Liver (tissue), 9 donors: ENCODE measurements around the gene COG4. TPM values are rescaled to one million over a fixed set of nuclear protein-coding genes. Genes with fewer than 3 reads are reported as not detected.

Source experiments
- DNase-seq: peaks from one replicate; pipeline ENCODE4 v3.0.0-alpha.2; 2017; ENCODE audit warnings: low spot score
- H3K27ac ChIP-seq, 2 donors: one replicate each; pipeline ENCODE4 v1.7.0; 2013; ENCODE audit warnings: inconsistent platforms in 2 of 2, low read length in 2 of 2, control low read depth in 1 of 2, low read depth in 1 of 2, mild to moderate bottlenecking in 1 of 2
- H3K27me3 ChIP-seq, 4 donors: one replicate each; pipeline versions ENCODE4 v1.6.1 to v1.7.0; 2013; ENCODE audit warnings: low read length in 3 of 4, inconsistent platforms in 1 of 4, mild to moderate bottlenecking in 1 of 4, moderate library complexity in 1 of 4; ENCODE audit not compliant: control insufficient read depth in 4 of 4, insufficient read depth in 4 of 4
- H3K36me3 ChIP-seq, 4 donors: one replicate each; pipeline versions ENCODE4 v1.6.1 to v1.7.0; 2013; ENCODE audit warnings: low read length in 3 of 4, mild to moderate bottlenecking in 3 of 4, low read depth in 1 of 4, moderate library complexity in 1 of 4; ENCODE audit not compliant: control insufficient read depth in 4 of 4, insufficient read depth in 3 of 4
- H3K4me1 ChIP-seq, 4 donors: one replicate each; pipeline versions ENCODE4 v1.6.1 to v1.7.0; 2013; ENCODE audit warnings: low read length in 3 of 4, mild to moderate bottlenecking in 3 of 4, moderate library complexity in 1 of 4; ENCODE audit not compliant: control insufficient read depth in 4 of 4, insufficient read depth in 4 of 4
- H3K4me3 ChIP-seq, 3 donors: one replicate each; pipeline versions ENCODE4 v1.6.1 to v1.7.0; 2013; ENCODE audit warnings: low read length in 3 of 3, control low read depth in 1 of 3, low read depth in 1 of 3, mild to moderate bottlenecking in 1 of 3
- H3K9ac ChIP-seq, 2 donors: one replicate each; pipeline ENCODE4 v1.7.0; 2013; ENCODE audit warnings: low read length in 2 of 2, mild to moderate bottlenecking in 2 of 2, moderate library complexity in 2 of 2, control low read depth in 1 of 2, low read depth in 1 of 2
- H3K9me3 ChIP-seq, 4 donors: one replicate each; pipeline versions ENCODE4 v1.6.1 to v1.7.0; 2013; ENCODE audit warnings: low read length in 3 of 4; ENCODE audit not compliant: control insufficient read depth in 4 of 4
- FOXA1 ChIP-seq: IDR thresholded peaks from 2 replicates; pipeline ENCODE4 v1.6.1; 2016; ENCODE audit warnings: antibody characterized with exemption
- FOXA2 ChIP-seq: IDR thresholded peaks from 2 replicates; pipeline ENCODE4 v1.6.1; 2016; ENCODE audit warnings: antibody characterized with exemption
- GABPA ChIP-seq, 2 donors: IDR thresholded peaks in 1 of 2; conservative IDR thresholded peaks in 1 of 2; 2 replicates each; pipeline ENCODE4 v1.6.1; 2016; ENCODE audit warnings: antibody characterized with exemption in 2 of 2, mild to moderate bottlenecking in 1 of 2, moderate library complexity in 1 of 2
- HNF4A ChIP-seq, 2 donors: conservative IDR thresholded peaks; 2 replicates each; pipeline ENCODE4 v1.6.1; 2016; ENCODE audit warnings: antibody characterized with exemption in 2 of 2, mild to moderate bottlenecking in 2 of 2
- HNF4G ChIP-seq: IDR thresholded peaks from 2 replicates; pipeline ENCODE4 v1.6.1; 2016; ENCODE audit warnings: antibody characterized with exemption
- JUND ChIP-seq, 2 donors: IDR thresholded peaks; 2 replicates each; pipeline ENCODE4 v1.6.1; 2016; ENCODE audit warnings: antibody characterized with exemption in 2 of 2
- NR2F2 ChIP-seq: IDR thresholded peaks from 2 replicates; pipeline ENCODE4 v1.6.1; 2016; ENCODE audit warnings: antibody characterized with exemption
- RAD21 ChIP-seq, 2 donors: IDR thresholded peaks; 2 replicates each; pipeline ENCODE4 v1.6.1; 2016; ENCODE audit warnings: antibody characterized with exemption in 2 of 2, mild to moderate bottlenecking in 2 of 2
- REST ChIP-seq: IDR thresholded peaks from 2 replicates; pipeline ENCODE4 v1.6.1; 2016; ENCODE audit warnings: antibody characterized with exemption, mild to moderate bottlenecking
- RXRA ChIP-seq, 2 donors: IDR thresholded peaks; 2 replicates each; pipeline ENCODE4 v1.6.1; 2017 to 2018; ENCODE audit warnings: antibody characterized with exemption in 2 of 2, mild to moderate bottlenecking in 1 of 2
- TAF1 ChIP-seq: conservative IDR thresholded peaks from 2 replicates; pipeline ENCODE4 v1.6.1; 2016; ENCODE audit warnings: antibody characterized with exemption, mild to moderate bottlenecking
- YY1 ChIP-seq: IDR thresholded peaks from 2 replicates; pipeline ENCODE4 v1.6.1; 2016; ENCODE audit warnings: antibody characterized with exemption, mild to moderate bottlenecking
- WGBS: extraction: QIAGEN DNeasy Blood & Tissue Kit; methylation state at CpG from one replicate; pipeline ENCODE4 v1.1.7; 2013; 5-methylcytosine and 5-hydroxymethylcytosine counted together
- polyA plus RNA-seq, 2 donors: library from polyadenylated mRNA; stranded (reverse) in 1 of 2; unstranded in 1 of 2; fragments of 200-250 nt in 1 of 2; fragments of >200 nt in 1 of 2; fragmentation: Nextera tagmentation in 1 of 2; extraction: Ambion mirVana in 1 of 2; gene quantifications; one replicate each; pipeline versions ENCODE4 v1.2.1 to v1.2.3, GENCODE V29; 2013 to 2015
- total RNA-seq, 2 donors: library from RNA; depleted of rRNA; stranded (reverse); fragments of >200 nt; gene quantifications; one replicate each; pipeline ENCODE4 v1.2.3, GENCODE V29; 2014
- TF ChIP-seq, protein P1 (sequence below): fragments of 150-350 bp; IDR thresholded peaks from 2 replicates; pipeline ENCODE4 v1.5.1; 2017; ENCODE audit warnings: improper control_type of control experiment, low read depth, low read length; ENCODE audit not compliant: missing input control
- TF ChIP-seq, protein P2 (sequence below): IDR thresholded peaks from 2 replicates; pipeline ENCODE4 v1.6.1; 2016; ENCODE audit warnings: antibody characterized with exemption
- TF ChIP-seq, protein P3 (sequence below): IDR thresholded peaks from 2 replicates; pipeline ENCODE4 v1.6.1; 2016; ENCODE audit warnings: antibody characterized with exemption
- donor health status: healthy.
- donor health status: healthy.
- donor health status: healthy.
- donor health status: healthy.
- donor health status: healthy.

COG4 gene
- total and polyA plus RNA-seq, 4 donors: 15.3 to 59.5 (median 27.2) TPM

DNA sequence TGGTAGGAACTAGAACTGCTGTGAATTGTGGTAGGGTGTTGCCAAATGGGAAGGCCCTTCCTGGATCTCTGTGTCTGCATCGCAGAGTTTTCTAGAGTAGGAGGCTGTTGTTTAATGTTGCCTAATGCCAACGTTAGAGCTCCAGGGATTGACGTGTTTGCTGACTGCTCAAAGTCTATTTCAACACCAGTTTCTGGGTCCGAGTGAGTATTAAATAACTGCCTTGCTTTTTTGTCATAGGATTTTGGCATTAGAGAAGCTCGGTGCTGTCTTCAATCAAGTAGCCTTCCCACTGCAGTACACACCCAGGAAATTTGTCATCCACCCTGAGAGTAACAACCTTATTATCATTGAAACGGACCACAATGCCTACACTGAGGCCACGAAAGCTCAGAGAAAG is 40.3 kb upstream of the COG4 start (continued):
- TF ChIP-seq FOXA2 (peak; percentile 9), FOXA1 (peak; percentile 30), RXRA (IDR thresholded peaks at IDR 0.05) (peak in 1 of 2 donors; percentile 46), HNF4A (conservative IDR thresholded peaks at IDR 0.05) (peak; percentile 39 to 83), GABPA (IDR thresholded peaks at IDR 0.05 in 1 of 2, conservative IDR thresholded peaks at IDR 0.05 in 1 of 2) (peak in 1 of 2 donors; percentile 35)

DNA sequence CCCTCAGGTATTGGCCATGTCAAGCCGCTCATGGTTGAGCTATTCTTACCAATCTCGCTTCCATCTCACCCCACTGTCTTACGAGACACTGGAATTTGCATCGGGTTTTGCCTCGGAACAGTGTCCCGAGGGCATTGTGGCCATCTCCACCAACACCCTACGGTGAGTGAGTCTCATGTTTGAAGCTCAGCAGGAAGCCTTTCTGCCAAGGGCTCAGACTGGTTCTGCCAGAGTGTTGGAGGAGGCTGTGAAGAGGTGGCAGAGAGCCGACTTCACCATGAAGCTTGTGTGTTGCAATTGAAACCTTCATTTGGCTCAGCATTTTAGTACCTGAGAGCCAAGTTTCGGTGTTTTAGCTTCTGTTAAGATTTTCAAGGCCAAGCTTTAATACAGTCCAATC is 38.3 kb upstream of the COG4 start:
- WGBS: 81% methylated on average over 9 of the region's 9 CpGs
- Histone ChIP-seq H3K27ac (no peak overlapping the region), H3K9me3 (no peaks in the 10 kb centered on the region), H3K9ac (no peak overlapping the region), H3K4me3 (no peak overlapping the region), H3K27me3 (no peaks in the 10 kb centered on the region), H3K36me3 (peaks cover 21 to 93% (median 80%) of the 10 kb centered on the region in 4 donors), H3K4me1 (peaks cover 0 to 5% (median 2%) of the 10 kb centered on the region in 4 donors)
- peak; percentile 33 for TF ChIP-seq YY1
- no peak for TF ChIP-seq RXRA (IDR thresholded peaks at IDR 0.05)
- TF ChIP-seq REST: peak; percentile 8
- DNase-seq: no peak

DNA sequence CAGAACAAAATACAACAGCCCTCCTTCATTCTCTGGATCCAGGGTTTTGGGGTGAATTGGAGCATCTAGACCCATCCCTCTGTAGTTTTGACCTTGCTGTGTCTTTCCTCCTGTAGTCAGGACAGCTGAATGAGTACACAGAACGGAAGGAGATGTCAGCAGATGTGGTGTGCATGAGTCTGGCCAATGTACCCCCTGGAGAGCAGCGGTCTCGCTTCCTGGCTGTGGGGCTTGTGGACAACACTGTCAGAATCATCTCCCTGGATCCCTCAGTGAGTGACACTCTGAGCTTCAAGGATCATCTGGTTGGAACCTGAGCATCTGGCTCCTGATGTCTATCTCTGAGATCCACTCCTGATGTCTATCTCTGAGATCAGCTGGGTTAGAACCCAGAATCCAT is 32.7 kb upstream of the COG4 start:
- H3K4me3 ChIP-seq: no peak overlapping the region
- DNase-seq: no peak
- H3K36me3 ChIP-seq: peaks cover 17 to 85% (median 76%) of the 10 kb centered on the region in 4 donors
- no peak for TF ChIP-seq RXRA (IDR thresholded peaks at IDR 0.05)
- TF ChIP-seq, protein P1, sequence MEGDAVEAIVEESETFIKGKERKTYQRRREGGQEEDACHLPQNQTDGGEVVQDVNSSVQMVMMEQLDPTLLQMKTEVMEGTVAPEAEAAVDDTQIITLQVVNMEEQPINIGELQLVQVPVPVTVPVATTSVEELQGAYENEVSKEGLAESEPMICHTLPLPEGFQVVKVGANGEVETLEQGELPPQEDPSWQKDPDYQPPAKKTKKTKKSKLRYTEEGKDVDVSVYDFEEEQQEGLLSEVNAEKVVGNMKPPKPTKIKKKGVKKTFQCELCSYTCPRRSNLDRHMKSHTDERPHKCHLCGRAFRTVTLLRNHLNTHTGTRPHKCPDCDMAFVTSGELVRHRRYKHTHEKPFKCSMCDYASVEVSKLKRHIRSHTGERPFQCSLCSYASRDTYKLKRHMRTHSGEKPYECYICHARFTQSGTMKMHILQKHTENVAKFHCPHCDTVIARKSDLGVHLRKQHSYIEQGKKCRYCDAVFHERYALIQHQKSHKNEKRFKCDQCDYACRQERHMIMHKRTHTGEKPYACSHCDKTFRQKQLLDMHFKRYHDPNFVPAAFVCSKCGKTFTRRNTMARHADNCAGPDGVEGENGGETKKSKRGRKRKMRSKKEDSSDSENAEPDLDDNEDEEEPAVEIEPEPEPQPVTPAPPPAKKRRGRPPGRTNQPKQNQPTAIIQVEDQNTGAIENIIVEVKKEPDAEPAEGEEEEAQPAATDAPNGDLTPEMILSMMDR: no peak
- TF ChIP-seq GABPA (IDR thresholded peaks at IDR 0.05 in 1 of 2, conservative IDR thresholded peaks at IDR 0.05 in 1 of 2): no peak
- TF ChIP-seq TAF1: no peak
- no peak for TF ChIP-seq NR2F2
- no peak for TF ChIP-seq JUND (IDR thresholded peaks at IDR 0.05)
- TF ChIP-seq, protein P2, sequence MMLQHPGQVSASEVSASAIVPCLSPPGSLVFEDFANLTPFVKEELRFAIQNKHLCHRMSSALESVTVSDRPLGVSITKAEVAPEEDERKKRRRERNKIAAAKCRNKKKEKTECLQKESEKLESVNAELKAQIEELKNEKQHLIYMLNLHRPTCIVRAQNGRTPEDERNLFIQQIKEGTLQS: no peak
- TF ChIP-seq YY1: no peak
- TF ChIP-seq REST: no peak
- TF ChIP-seq HNF4G: no peak
- TF ChIP-seq, protein P3, sequence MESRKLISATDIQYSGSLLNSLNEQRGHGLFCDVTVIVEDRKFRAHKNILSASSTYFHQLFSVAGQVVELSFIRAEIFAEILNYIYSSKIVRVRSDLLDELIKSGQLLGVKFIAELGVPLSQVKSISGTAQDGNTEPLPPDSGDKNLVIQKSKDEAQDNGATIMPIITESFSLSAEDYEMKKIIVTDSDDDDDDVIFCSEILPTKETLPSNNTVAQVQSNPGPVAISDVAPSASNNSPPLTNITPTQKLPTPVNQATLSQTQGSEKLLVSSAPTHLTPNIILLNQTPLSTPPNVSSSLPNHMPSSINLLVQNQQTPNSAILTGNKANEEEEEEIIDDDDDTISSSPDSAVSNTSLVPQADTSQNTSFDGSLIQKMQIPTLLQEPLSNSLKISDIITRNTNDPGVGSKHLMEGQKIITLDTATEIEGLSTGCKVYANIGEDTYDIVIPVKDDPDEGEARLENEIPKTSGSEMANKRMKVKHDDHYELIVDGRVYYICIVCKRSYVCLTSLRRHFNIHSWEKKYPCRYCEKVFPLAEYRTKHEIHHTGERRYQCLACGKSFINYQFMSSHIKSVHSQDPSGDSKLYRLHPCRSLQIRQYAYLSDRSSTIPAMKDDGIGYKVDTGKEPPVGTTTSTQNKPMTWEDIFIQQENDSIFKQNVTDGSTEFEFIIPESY: no peak
- no peak for TF ChIP-seq RAD21 (IDR thresholded peaks at IDR 0.05)
- no peaks in the 10 kb centered on the region for H3K4me1 ChIP-seq
- no peak overlapping the region for H3K9ac ChIP-seq
- H3K9me3 ChIP-seq: no peaks in the 10 kb centered on the region
- H3K27me3 ChIP-seq: no peaks in the 10 kb centered on the region
- no peak overlapping the region for H3K27ac ChIP-seq
- 93% methylated on average over 3 of the region's 3 CpGs for WGBS
